IMR-90 (cell line): Measurements from ENCODE around the gene VPS8.

Source experiments
- CEBPB ChIP-seq: IDR thresholded peaks from 2 replicates; pipeline ENCODE4 v1.6.1; 2012; ENCODE audit warnings: low read depth, low read length, improper control_type of control experiment
- MAFK ChIP-seq: IDR thresholded peaks from 2 replicates; pipeline ENCODE4 v1.6.1; 2012; ENCODE audit warnings: low read depth, low read length, improper control_type of control experiment
- MXI1 ChIP-seq: IDR thresholded peaks from 2 replicates; pipeline ENCODE4 v1.6.1; 2012; ENCODE audit warnings: low read depth, mild to moderate bottlenecking, low read length, moderate library complexity, borderline replicate concordance
- TF ChIP-seq, protein P1 (sequence below): fragments of 150-350 bp; IDR thresholded peaks from 2 replicates; pipeline ENCODE4 v1.6.1; 2017; ENCODE audit warnings: mild to moderate bottlenecking, antibody characterized with exemption, low read length, low read depth
- TF ChIP-seq, protein P2 (sequence below): conservative IDR thresholded peaks from 2 replicates; pipeline ENCODE4 v1.5.1; 2012; ENCODE audit warnings: mild to moderate bottlenecking, low read depth, low read length, improper control_type of control experiment

DNA sequence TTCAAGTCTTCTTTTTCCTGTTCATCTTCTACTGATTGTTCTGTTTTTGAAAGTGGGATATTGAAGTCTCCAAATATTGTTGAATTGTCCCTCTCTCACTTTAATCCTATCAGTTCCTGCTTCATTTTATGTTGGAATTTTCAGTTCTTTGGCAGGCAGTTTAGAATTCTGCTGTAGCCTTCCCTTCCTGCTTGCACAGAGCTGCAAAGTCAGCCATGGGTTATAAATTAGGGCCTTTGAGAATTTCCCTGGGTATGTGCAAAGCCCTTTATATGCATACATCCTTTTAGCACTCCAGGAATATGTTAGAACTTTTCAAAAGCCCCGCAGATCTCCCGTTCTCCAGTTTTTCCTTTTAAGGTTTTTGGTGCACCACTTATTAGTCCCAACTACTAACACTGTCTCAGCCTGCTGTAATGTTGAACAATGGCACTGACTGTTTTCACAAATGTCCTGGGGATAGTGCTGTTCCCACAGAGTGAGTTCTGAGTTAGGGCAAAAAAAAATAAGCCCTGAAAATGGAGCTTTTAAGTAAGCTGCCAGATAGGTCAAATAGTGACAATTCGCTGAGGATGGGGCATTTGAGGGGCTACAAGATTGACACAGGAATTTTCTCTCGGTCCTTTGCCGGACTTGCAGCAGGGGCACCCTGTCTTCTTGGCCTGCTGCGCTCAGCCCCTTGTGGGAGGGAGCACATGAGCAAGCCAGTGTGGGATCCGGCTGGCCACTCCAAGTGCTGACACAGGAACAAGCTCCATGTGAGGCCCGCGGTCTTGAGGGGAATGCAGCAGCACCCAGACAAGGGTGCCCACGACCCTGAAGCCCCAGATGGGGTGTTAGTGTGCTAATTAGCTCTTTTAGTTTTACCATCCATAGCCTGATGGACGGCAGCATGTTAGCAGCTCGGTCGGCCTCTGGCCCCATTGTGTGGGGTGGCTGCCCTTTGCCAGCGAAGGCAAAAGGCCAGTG is 96.0 kb downstream of the VPS8 start:
- TF ChIP-seq, protein P1, sequence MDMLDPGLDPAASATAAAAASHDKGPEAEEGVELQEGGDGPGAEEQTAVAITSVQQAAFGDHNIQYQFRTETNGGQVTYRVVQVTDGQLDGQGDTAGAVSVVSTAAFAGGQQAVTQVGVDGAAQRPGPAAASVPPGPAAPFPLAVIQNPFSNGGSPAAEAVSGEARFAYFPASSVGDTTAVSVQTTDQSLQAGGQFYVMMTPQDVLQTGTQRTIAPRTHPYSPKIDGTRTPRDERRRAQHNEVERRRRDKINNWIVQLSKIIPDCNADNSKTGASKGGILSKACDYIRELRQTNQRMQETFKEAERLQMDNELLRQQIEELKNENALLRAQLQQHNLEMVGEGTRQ = no peak
- TF ChIP-seq CEBPB (no peak), MXI1 (no peak), MAFK (no peak)
- TF ChIP-seq, protein P2, sequence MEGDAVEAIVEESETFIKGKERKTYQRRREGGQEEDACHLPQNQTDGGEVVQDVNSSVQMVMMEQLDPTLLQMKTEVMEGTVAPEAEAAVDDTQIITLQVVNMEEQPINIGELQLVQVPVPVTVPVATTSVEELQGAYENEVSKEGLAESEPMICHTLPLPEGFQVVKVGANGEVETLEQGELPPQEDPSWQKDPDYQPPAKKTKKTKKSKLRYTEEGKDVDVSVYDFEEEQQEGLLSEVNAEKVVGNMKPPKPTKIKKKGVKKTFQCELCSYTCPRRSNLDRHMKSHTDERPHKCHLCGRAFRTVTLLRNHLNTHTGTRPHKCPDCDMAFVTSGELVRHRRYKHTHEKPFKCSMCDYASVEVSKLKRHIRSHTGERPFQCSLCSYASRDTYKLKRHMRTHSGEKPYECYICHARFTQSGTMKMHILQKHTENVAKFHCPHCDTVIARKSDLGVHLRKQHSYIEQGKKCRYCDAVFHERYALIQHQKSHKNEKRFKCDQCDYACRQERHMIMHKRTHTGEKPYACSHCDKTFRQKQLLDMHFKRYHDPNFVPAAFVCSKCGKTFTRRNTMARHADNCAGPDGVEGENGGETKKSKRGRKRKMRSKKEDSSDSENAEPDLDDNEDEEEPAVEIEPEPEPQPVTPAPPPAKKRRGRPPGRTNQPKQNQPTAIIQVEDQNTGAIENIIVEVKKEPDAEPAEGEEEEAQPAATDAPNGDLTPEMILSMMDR = no peak
